C4-2B (cell line): Measurements from ENCODE around the gene PTS.

Source experiments
- CTCF ChIP-seq: fragments of 450-650 bp; conservative IDR thresholded peaks from 2 replicates; pipeline ENCODE4 v1.5.1; 2017; ENCODE audit warnings: mild to moderate bottlenecking
- ZFX ChIP-seq: fragments of 450-650 bp; IDR thresholded peaks from 2 replicates; pipeline ENCODE4 v1.6.1; 2017

DNA sequence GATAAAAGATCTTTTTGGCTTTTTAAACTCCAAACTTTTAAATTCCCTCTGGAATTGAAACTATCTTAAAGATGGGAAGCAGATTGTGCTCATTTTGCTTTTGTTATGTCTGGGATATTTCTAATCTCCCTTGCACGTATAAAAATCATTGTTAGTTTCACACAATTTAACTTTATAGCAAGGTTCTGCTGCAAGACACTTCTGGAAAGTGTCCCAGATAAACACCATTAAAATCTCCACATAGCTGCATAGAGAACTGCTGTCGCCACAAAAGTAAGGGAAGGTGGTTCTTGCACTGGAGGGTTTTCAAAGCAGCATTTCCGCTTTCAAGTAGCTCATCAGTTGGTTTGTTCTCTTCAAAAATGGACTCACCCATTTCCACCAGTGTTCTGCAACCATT, 11.8 kb downstream of the PTS start:
- TF ChIP-seq CTCF (no peak), ZFX (no peak)
